Uterus (tissue), 4 donors: ENCODE measurements around the gene PAIP2B. TPM values are rescaled to one million over a fixed set of nuclear protein-coding genes. Genes with fewer than 3 reads are reported as not detected.

Experiments
- DNase-seq, 2 donors: peaks; one replicate each; pipeline ENCODE4 v3.0.0-alpha.2; 2019 to 2020
- H3K27ac ChIP-seq, 2 donors: fragments of 200-600 bp; sonication (generic); 1 replicate in 1 of 2; 2 replicates in 1 of 2; pipeline ENCODE4 v1.5.1; 2016 to 2018
- H3K27me3 ChIP-seq, 2 donors: fragments of 200-600 bp; sonication (generic); one replicate each; pipeline ENCODE4 v1.5.1; 2018 to 2019; ENCODE audit warnings: control low read depth in 1 of 2
- H3K36me3 ChIP-seq, 2 donors: fragments of 200-600 bp; sonication (generic); one replicate each; pipeline ENCODE4 v1.5.1; 2019; ENCODE audit warnings: control low read depth in 1 of 2
- H3K4me1 ChIP-seq, 2 donors: fragments of 200-600 bp; sonication (generic); one replicate each; pipeline ENCODE4 v1.5.1; 2018 to 2019; ENCODE audit warnings: control low read depth in 1 of 2
- H3K4me3 ChIP-seq, 2 donors: fragments of 200-600 bp; sonication (generic); 1 replicate in 1 of 2; 2 replicates in 1 of 2; pipeline ENCODE4 v1.5.1; 2018 to 2019; ENCODE audit warnings: mild to moderate bottlenecking in 1 of 2
- H3K9me3 ChIP-seq, 2 donors: fragments of 200-600 bp; sonication (generic); one replicate each; pipeline ENCODE4 v1.5.1; 2019; ENCODE audit warnings: control low read depth in 1 of 2
- CTCF ChIP-seq, 4 experiments: fragments of 200-600 bp in 2 of 4; fragments of 450-650 bp in 2 of 4; sonication (generic) in 2 of 4; IDR thresholded peaks; one replicate each; pipeline ENCODE4 v1.5.1; 2016 to 2019; ENCODE audit warnings: antibody characterized with exemption in 4 of 4, mild to moderate bottlenecking in 2 of 4, moderate library complexity in 1 of 4
- POLR2A ChIP-seq, 2 donors: fragments of 450-650 bp; IDR thresholded peaks; one replicate each; pipeline ENCODE4 v1.6.1; 2016; ENCODE audit warnings: antibody characterized with exemption in 2 of 2, mild to moderate bottlenecking in 1 of 2, moderate library complexity in 1 of 2
- intact Hi-C: fragments of 100-400 bp; cut with DNase I; formaldehyde crosslinking; loops from one replicate; pipeline ENCODE4 v1.15.1; 2023; ENCODE audit warnings: low total_unique reads
- total RNA-seq, 4 donors: library from RNA; depleted of rRNA in 3 of 4; stranded (reverse); fragments of >200 nt in 3 of 4; gene quantifications; one replicate each; pipeline versions ENCODE4 v1.1.0 to v1.2.4, GENCODE V29; 2014 to 2023
- donor health status: DM: yes; HTN: yes; CAD: no.

PAIP2B gene
- total RNA-seq, 4 donors from 2014 or later, result 3.6 to 12.9 (median 8.7) TPM

- H3K36me3 ChIP-seq, result no peaks in the 10 kb centered on the region
- peak; percentile 19 to 34 for DNase-seq
- no peaks in the 10 kb centered on the region for H3K27me3 ChIP-seq
- peak; percentile 10 to 29 (median 28) for TF ChIP-seq CTCF (IDR thresholded peaks at IDR 0.05)
- no peak for TF ChIP-seq POLR2A (IDR thresholded peaks at IDR 0.05)
- H3K9me3 ChIP-seq, result no peaks in the 10 kb centered on the region
- no peak overlapping the region for H3K4me3 ChIP-seq
- intact Hi-C loops, result no loop called here
- H3K27ac ChIP-seq, result no peak overlapping the region
- H3K4me1 ChIP-seq, result peaks cover 0 to 12% of the 10 kb centered on the region in 2 donors
These were observed 3.1 kb downstream of the PAIP2B start for GRCh38 chr2:71223767-71224333.

DNA sequence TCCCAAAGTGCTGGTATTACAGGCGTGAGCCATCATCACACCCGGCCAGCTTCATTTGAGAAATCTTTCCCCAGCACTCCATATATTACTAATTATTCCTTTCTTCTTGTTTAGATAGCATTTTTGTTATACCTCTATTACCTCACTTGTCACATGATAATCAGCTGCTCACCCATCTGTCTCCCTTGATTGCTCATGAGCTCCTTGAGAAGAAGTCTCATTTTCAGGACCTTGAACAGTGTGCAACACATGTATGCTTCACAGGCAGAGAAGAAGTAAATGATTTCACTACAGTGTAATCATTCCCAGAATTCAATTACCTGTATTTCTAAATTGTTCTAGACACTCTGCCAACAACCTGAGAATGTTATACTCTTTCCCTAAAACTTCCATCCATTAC, 6.2 kb downstream of the PAIP2B start:
- no peak for TF ChIP-seq POLR2A (IDR thresholded peaks at IDR 0.05)
- no peak for TF ChIP-seq CTCF (IDR thresholded peaks at IDR 0.05)
- no peak overlapping the region for H3K27ac ChIP-seq
- H3K4me3 ChIP-seq, result no peak overlapping the region
- DNase-seq, result no peak
- peaks cover 0 to 11% of the 10 kb centered on the region in 2 donors for H3K4me1 ChIP-seq
- H3K36me3 ChIP-seq, result no peaks in the 10 kb centered on the region
- intact Hi-C loops, result no loop called here
- H3K27me3 ChIP-seq, result no peaks in the 10 kb centered on the region
- H3K9me3 ChIP-seq, result no peaks in the 10 kb centered on the region

DNA sequence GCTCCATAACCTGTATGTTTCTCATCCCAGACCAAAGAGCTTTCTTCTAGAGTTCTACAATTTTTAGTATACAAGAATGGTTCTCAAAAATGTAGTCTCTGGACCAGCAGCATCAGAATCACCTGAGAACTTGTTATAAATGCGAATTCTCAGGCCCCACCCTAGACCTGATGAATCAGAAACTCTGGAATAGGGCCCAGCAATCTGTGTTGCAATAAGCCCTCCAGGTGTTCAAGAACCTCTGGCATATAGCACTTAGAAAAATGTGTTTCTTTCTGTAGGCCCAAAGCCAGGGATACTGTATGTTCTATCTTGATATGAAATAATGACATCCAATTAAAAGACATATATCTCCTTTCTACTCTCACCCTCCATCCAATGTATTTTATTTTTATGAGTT, 10.4 kb downstream of the PAIP2B start:
- intact Hi-C loops, result no loop called here
- DNase-seq, result no peak
- H3K4me3 ChIP-seq, result no peak overlapping the region

GRCh38 chr2:71215447-71215846, 11.5 kb downstream of the PAIP2B start:
- H3K4me1 ChIP-seq, result no peaks in the 10 kb centered on the region
- TF ChIP-seq POLR2A (IDR thresholded peaks at IDR 0.05), result no peak
- no peak for TF ChIP-seq CTCF (IDR thresholded peaks at IDR 0.05)
- no peaks in the 10 kb centered on the region for H3K36me3 ChIP-seq
- H3K27ac ChIP-seq, result no peak overlapping the region
- intact Hi-C loops, result no loop called here
- DNase-seq, result no peak
- no peaks in the 10 kb centered on the region for H3K27me3 ChIP-seq
- H3K4me3 ChIP-seq, result no peak overlapping the region
- no peaks in the 10 kb centered on the region for H3K9me3 ChIP-seq

More for the DNA sequence above, 10.4 kb downstream of the PAIP2B start:
- Histone ChIP-seq H3K27ac (no peak overlapping the region), H3K9me3 (no peaks in the 10 kb centered on the region), H3K36me3 (no peaks in the 10 kb centered on the region), H3K4me1 (no peaks in the 10 kb centered on the region), H3K27me3 (no peaks in the 10 kb centered on the region)
- TF ChIP-seq CTCF (IDR thresholded peaks at IDR 0.05), result no peak
- TF ChIP-seq POLR2A (IDR thresholded peaks at IDR 0.05), result no peak

GRCh38 chr2:71212336-71212735, 14.6 kb downstream of the PAIP2B start:
- H3K9me3 ChIP-seq, result no peaks in the 10 kb centered on the region
- no peaks in the 10 kb centered on the region for H3K27me3 ChIP-seq
- no peak overlapping the region for H3K4me3 ChIP-seq
- H3K27ac ChIP-seq, result no peak overlapping the region
- TF ChIP-seq CTCF (IDR thresholded peaks at IDR 0.05) (no peak), POLR2A (IDR thresholded peaks at IDR 0.05) (no peak)
- no peaks in the 10 kb centered on the region for H3K36me3 ChIP-seq
- DNase-seq, result no peak
- no peaks in the 10 kb centered on the region for H3K4me1 ChIP-seq
- intact Hi-C loops, result no loop called here
